DND-41 (cell line): ENCODE data around the gene GRID1.

ENCODE experiments used
- EZH2 ChIP-seq: IDR thresholded peaks from 3 replicates; pipeline ENCODE4 v1.6.1; 2012; ENCODE audit warnings: borderline replicate concordance, low read depth, mild to moderate bottlenecking, moderate library complexity, low read length, inconsistent platforms; ENCODE audit not compliant: severe bottlenecking
- TF ChIP-seq, protein P1 (sequence below): IDR thresholded peaks from 2 replicates; pipeline ENCODE4 v1.5.1; 2012; ENCODE audit warnings: borderline replicate concordance, low read length, moderate library complexity, mild to moderate bottlenecking; ENCODE audit not compliant: poor library complexity, severe bottlenecking; ENCODE audit errors: extremely low read depth

DNA sequence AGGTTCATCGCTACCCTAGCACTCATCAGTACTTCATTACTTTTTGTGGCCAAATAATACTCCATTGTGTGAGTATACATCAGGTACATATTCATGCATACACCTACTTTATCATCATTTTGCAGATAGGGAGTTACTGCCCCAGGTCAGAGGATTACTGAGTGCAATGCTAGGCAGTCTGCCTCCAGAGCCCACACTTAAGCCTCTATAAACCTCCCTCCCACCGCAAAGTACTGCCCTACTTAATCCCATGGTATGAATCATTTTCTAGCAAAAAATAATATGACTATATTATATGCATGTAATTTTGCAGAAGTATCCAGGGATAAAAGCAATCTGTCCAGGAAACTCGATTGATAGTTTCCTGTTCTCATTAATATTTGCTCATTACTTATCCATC lies 194.3 kb downstream of the GRID1 start:
- TF ChIP-seq, protein P1, sequence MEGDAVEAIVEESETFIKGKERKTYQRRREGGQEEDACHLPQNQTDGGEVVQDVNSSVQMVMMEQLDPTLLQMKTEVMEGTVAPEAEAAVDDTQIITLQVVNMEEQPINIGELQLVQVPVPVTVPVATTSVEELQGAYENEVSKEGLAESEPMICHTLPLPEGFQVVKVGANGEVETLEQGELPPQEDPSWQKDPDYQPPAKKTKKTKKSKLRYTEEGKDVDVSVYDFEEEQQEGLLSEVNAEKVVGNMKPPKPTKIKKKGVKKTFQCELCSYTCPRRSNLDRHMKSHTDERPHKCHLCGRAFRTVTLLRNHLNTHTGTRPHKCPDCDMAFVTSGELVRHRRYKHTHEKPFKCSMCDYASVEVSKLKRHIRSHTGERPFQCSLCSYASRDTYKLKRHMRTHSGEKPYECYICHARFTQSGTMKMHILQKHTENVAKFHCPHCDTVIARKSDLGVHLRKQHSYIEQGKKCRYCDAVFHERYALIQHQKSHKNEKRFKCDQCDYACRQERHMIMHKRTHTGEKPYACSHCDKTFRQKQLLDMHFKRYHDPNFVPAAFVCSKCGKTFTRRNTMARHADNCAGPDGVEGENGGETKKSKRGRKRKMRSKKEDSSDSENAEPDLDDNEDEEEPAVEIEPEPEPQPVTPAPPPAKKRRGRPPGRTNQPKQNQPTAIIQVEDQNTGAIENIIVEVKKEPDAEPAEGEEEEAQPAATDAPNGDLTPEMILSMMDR, result no peak
- no peak for TF ChIP-seq EZH2
